Fibroblast of lung (primary cell): ENCODE measurements around the gene MFGE8.
"Not testable (repeated sequence)": the region's sequence is repeated elsewhere in the genome, so short reads cannot be mapped to it uniquely, and the experiment has no call there.

Experiments
- EZH2 ChIP-seq: IDR thresholded peaks from 2 replicates; pipeline ENCODE4 v1.5.1; 2012; ENCODE audit warnings: low read length, control low read depth, mild to moderate bottlenecking; ENCODE audit errors: missing control alignments
- TF ChIP-seq, protein P1 (sequence below), 2 donors: IDR thresholded peaks in 1 of 2; conservative IDR thresholded peaks in 1 of 2; 1 replicate in 1 of 2; 2 replicates in 1 of 2; pipeline ENCODE4 v1.5.1; 2011 to 2012; ENCODE audit warnings: low read length in 2 of 2, control low read depth in 1 of 2, inconsistent platforms in 1 of 2, low read depth in 1 of 2, mild to moderate bottlenecking in 1 of 2

DNA sequence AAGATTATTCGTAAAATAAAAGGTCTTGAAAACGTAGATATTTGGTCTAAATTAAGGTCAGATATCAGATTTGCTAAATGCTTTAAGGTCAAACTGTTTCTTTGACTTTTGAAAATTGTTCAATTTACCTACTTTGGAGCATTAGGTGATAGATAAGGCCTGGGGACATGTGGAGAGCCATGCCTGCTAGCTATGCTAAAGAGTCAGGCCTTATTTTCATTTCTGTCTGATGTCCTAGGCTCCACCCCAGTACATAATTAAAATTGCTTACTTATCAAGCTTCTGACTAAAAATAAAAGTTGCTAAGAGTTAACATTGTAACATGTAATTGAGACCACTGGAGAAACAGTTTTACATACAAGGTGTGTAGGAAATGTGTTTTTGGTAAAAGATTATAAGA lies 12.5 kb upstream of the MFGE8 start:
- TF ChIP-seq, protein P1, sequence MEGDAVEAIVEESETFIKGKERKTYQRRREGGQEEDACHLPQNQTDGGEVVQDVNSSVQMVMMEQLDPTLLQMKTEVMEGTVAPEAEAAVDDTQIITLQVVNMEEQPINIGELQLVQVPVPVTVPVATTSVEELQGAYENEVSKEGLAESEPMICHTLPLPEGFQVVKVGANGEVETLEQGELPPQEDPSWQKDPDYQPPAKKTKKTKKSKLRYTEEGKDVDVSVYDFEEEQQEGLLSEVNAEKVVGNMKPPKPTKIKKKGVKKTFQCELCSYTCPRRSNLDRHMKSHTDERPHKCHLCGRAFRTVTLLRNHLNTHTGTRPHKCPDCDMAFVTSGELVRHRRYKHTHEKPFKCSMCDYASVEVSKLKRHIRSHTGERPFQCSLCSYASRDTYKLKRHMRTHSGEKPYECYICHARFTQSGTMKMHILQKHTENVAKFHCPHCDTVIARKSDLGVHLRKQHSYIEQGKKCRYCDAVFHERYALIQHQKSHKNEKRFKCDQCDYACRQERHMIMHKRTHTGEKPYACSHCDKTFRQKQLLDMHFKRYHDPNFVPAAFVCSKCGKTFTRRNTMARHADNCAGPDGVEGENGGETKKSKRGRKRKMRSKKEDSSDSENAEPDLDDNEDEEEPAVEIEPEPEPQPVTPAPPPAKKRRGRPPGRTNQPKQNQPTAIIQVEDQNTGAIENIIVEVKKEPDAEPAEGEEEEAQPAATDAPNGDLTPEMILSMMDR (conservative IDR thresholded peaks at IDR 0.05 in 1 of 2, IDR thresholded peaks at IDR 0.05 in 1 of 2; ENCODE audit: low read depth in 1 of 2, low read length in 2 of 2), result not testable (repeated sequence)
- not testable (repeated sequence) for TF ChIP-seq EZH2
